Limb (tissue), 2 donors: ENCODE data around the gene CPED1.
"Not testable (repeated sequence)": the region's sequence is repeated elsewhere in the genome, so short reads cannot be mapped to it uniquely, and the experiment has no call there.

ENCODE experiments used
- DNase-seq, 2 donors: peaks; one replicate each; pipeline ENCODE4 v3.0.0-alpha.2; 2016; ENCODE audit errors: extremely low spot score in 2 of 2

CPED1 gene

GRCh38 chr7:121039510-121039822 is 51.0 kb downstream of the CPED1 start:
- DNase-seq: no peak

GRCh38 chr7:121039994-121040393 is 51.5 kb downstream of the CPED1 start:
- DNase-seq: no peak

- DNase-seq: no peak
Measured at GRCh38 chr7:121041516-121042148, 53.1 kb downstream of the CPED1 start.

GRCh38 chr7:121042195-121042594 is 53.7 kb downstream of the CPED1 start:
- DNase-seq: no peak

- no peak for DNase-seq
Measured at GRCh38 chr7:121042899-121043298, 54.4 kb downstream of the CPED1 start.

- no peak for DNase-seq
Measured at GRCh38 chr7:121043314-121044234, 55.1 kb downstream of the CPED1 start.

GRCh38 chr7:121045090-121045489 is 56.6 kb downstream of the CPED1 start:
- DNase-seq: no peak

GRCh38 chr7:121046009-121046408 is 57.5 kb downstream of the CPED1 start:
- no peak for DNase-seq

GRCh38 chr7:121046893-121047468 is 58.5 kb downstream of the CPED1 start:
- no peak for DNase-seq

- DNase-seq: no peak
Measured at GRCh38 chr7:121048195-121048594, 59.7 kb downstream of the CPED1 start.

GRCh38 chr7:121049028-121049791 is 60.7 kb downstream of the CPED1 start:
- no peak for DNase-seq

- no peak for DNase-seq
Measured at GRCh38 chr7:121049897-121050296, 61.4 kb downstream of the CPED1 start.

GRCh38 chr7:121053219-121053618 is 64.7 kb downstream of the CPED1 start:
- DNase-seq: no peak

- DNase-seq: no peak
Measured at GRCh38 chr7:121054925-121055324, 66.4 kb downstream of the CPED1 start.

GRCh38 chr7:121057878-121058277 is 69.4 kb downstream of the CPED1 start:
- DNase-seq: no peak

GRCh38 chr7:121058975-121059374 is 70.5 kb downstream of the CPED1 start:
- DNase-seq: no peak

- not testable (repeated sequence) for DNase-seq
Measured at GRCh38 chr7:121059979-121060509, 71.5 kb downstream of the CPED1 start.

GRCh38 chr7:121061677-121062582 is 73.4 kb downstream of the CPED1 start:
- no peak for DNase-seq

- no peak for DNase-seq
Measured at GRCh38 chr7:121062671-121063279, 74.3 kb downstream of the CPED1 start.

- DNase-seq: not testable (repeated sequence)
Measured at GRCh38 chr7:121067717-121068116, 79.2 kb downstream of the CPED1 start.
